Measurements from ENCODE around the gene PTPN22.

PTPN22 gene

GRCh38 chr1:113800487-113800886 is 71.0 kb downstream of the PTPN22 start:
- TF ChIP-seq CTCF (IDR thresholded peaks at IDR 0.05; ENCODE audit: low read depth, low read length), result no peak
- no peak overlapping the region for H3K4me3 ChIP-seq (ENCODE audit: low read depth, low read length)

DNA sequence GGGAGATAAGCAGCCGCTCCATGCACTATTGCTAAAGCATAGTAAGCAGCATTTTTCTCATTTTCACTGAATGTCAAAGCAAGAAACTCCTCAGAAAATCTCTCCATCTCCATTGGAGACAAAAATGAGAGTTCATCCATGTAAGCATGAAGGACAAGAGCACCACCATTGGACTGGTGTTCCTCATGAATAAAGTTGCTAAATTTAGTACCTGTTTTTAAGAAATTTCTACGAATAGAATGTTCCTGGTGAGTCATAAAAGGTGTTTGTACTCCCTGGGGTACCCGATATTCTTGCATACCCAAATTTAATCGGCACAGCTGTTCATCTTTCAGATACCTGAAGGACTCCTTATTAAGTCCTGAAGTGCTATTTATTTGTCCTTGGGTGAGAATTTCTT is 74.0 kb downstream of the PTPN22 start:
- no peak for TF ChIP-seq CTCF (IDR thresholded peaks at IDR 0.05; ENCODE audit: low read depth, low read length)
- no peak overlapping the region for H3K4me3 ChIP-seq (ENCODE audit: low read depth, low read length)

GRCh38 chr1:113793878-113794834 is 77.4 kb downstream of the PTPN22 start:
- H3K4me3 ChIP-seq (ENCODE audit: low read depth, low read length), result no peak overlapping the region
- TF ChIP-seq CTCF (IDR thresholded peaks at IDR 0.05; ENCODE audit: low read depth, low read length), result no peak

GRCh38 chr1:113792986-113793385 is 78.5 kb downstream of the PTPN22 start:
- no peak overlapping the region for H3K4me3 ChIP-seq (ENCODE audit: low read depth, low read length)
- TF ChIP-seq CTCF (IDR thresholded peaks at IDR 0.05; ENCODE audit: low read depth, low read length), result no peak

- H3K4me3 ChIP-seq (ENCODE audit: low read depth, low read length), result no peak overlapping the region
- no peak for TF ChIP-seq CTCF (IDR thresholded peaks at IDR 0.05; ENCODE audit: low read depth, low read length)
Measured at GRCh38 chr1:113792471-113792870, 79.0 kb downstream of the PTPN22 start.

DNA sequence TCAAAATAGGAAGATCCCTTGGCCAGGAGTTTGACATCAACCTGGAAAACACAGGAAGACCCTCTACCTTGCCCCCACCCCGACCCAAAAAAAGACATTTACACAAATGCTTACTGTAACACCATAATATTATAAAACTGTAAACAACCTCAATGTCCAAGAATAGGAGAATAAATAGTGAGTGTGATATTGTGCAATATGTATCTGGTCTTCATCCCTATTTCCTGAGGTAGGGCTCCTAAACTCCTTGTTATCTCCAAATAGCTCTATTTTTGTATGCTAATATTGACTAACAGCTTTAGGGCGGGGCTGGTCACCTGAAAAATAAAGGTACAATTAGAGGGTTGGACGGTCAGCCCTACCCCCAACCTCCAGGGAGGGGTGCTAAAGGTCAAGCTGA is 82.7 kb downstream of the PTPN22 start:
- no peak for TF ChIP-seq CTCF (IDR thresholded peaks at IDR 0.05; ENCODE audit: low read depth, low read length)
- H3K4me3 ChIP-seq (ENCODE audit: low read depth, low read length), result no peak overlapping the region

DNA sequence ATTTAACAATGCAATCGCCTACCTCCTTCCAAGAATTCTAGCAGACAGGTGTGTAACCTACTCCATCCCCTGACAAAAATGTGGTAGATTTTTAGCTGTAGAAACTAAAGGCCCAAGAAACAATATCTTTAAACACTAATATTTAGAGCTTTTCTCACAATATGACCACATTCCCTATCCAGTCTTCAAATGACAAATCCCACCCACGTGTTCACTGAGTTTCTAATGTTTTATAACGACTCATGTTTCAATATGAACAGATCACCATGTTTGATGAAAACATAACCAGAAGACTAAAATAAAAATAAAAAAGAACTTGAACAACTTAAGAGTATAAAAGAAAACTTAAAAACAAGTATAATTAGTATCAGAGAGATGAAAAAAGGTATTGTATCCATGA is 83.8 kb downstream of the PTPN22 start:
- no peak for TF ChIP-seq CTCF (IDR thresholded peaks at IDR 0.05; ENCODE audit: low read depth, low read length)
- no peak overlapping the region for H3K4me3 ChIP-seq (ENCODE audit: low read depth, low read length)

Measured in WI38 (cell line).